Body of pancreas (tissue), 4 donors: ENCODE data around the gene PTPN14.

Source experiments
- CTCF ChIP-seq, 7 experiments: fragments of 450-650 bp in 4 of 7; fragments of 200-600 bp in 3 of 7; sonication (generic) in 3 of 7; IDR thresholded peaks; one replicate each; pipeline ENCODE4 v1.5.1; 2016 to 2019; ENCODE audit warnings: antibody characterized with exemption in 7 of 7
- POLR2A ChIP-seq, 3 donors: fragments of 450-650 bp; IDR thresholded peaks; one replicate each; pipeline ENCODE4 v1.6.1; 2016; ENCODE audit warnings: antibody characterized with exemption in 3 of 3, mild to moderate bottlenecking in 2 of 3

- TF ChIP-seq CTCF (IDR thresholded peaks at IDR 0.05): no peak
- TF ChIP-seq POLR2A (IDR thresholded peaks at IDR 0.05): no peak
Observed at GRCh38 chr1:214587165-214587564, 35.8 kb upstream of the PTPN14 start.
